ENCODE measurements around the gene EXOC3.
"Not testable (repeated sequence)": the region's sequence is repeated elsewhere in the genome, so short reads cannot be mapped to it uniquely, and the experiment has no call there.

Gene EXOC3

GRCh38 chr5:442335-443238, at the start of gene EXOC3:
TSS of gene EXOC3 (plus strand) at chr5:443176. CDS start at chr5:446206, 3,030 bp downstream.
- peak; percentile 80 for DNase-seq

DNA sequence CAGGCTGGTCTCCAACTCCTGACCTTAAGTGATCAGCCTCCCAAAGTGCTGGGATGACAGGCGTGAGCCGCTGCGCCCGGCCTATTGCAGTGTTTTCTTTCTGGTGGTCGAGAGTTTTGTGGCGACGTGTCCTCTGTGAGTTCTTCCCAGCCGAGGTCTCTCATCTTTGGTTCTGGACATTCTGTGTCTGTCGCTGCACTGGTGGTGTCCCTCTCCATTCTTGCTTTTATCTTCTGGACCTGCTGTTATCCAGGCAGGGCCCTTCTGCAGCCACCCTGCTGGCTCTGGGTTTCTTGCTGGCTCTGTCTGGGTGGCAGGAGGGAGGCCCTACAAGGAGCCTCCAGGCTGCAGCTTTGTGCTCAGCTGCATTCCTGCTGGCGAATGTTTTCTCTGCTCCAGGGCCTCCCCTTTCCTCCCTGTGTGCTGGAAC, 49.1 kb upstream of the EXOC3 start:
- DNase-seq: no peak

- DNase-seq: no peak
Measured at GRCh38 chr5:394671-395155, 48.3 kb upstream of the EXOC3 start.

DNA sequence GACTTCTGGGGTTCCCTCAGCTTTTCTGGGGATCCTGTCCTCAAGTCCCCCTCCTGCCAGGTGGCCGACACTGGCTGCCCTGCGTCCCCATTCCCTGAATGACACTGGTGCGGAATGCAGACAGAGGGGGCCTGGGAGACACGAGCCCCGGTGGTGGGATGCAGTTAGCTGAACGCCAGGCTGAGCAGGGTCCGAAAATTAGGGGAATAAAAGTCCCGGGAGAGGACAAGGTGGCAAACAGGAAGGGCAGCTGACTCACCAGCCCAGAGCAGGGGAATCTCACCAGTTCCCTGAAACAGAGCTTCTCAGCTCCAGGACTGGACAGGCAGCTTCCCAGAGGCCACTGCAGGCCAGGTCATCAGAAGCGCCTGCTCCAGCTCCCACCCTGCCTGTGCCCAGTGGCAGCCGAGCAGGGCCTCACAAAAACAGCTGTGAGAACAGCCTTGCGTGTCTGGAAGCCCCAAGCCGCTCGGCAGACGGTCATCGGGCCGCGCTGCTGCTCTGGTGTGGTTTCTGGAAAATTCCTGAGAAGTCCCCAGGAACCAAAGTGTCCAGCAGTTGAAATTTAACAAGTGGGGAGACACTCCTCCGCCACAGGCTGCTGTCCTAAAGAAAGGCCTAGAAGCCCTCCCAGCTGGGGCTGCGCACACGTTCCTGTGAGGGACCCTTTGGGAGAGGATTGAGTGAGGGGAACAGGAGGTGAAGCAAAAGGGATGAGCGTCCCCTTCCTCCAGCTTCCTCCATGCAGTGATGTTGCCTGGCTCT, 47.6 kb upstream of the EXOC3 start:
- DNase-seq: no peak

GRCh38 chr5:395921-396530, 47.0 kb upstream of the EXOC3 start:
- no peak for DNase-seq

DNA sequence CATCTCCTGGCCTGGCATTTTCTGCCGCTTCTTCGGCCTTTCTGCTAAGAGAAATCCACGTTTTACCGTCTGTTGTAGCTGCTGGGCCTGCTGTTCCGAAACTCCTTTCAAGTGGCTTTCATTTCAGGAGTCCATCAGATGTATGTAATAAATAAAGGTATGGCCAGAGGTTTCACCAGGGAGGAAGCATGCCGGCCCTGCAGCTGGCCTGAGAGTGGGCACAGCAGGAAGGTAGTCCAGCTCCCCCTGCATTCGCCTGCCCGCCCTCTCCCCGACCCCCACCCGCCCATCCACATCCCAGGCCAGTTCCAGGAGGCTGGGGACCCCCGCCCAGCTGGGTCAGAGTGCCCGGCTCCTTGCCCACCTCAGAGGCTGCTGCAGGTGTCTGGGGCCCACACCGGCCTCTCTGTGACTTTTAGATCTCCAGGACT, 46.4 kb upstream of the EXOC3 start:
- no peak for DNase-seq

- DNase-seq: not testable (repeated sequence)
Measured at GRCh38 chr5:398141-398474, 44.9 kb upstream of the EXOC3 start.

DNA sequence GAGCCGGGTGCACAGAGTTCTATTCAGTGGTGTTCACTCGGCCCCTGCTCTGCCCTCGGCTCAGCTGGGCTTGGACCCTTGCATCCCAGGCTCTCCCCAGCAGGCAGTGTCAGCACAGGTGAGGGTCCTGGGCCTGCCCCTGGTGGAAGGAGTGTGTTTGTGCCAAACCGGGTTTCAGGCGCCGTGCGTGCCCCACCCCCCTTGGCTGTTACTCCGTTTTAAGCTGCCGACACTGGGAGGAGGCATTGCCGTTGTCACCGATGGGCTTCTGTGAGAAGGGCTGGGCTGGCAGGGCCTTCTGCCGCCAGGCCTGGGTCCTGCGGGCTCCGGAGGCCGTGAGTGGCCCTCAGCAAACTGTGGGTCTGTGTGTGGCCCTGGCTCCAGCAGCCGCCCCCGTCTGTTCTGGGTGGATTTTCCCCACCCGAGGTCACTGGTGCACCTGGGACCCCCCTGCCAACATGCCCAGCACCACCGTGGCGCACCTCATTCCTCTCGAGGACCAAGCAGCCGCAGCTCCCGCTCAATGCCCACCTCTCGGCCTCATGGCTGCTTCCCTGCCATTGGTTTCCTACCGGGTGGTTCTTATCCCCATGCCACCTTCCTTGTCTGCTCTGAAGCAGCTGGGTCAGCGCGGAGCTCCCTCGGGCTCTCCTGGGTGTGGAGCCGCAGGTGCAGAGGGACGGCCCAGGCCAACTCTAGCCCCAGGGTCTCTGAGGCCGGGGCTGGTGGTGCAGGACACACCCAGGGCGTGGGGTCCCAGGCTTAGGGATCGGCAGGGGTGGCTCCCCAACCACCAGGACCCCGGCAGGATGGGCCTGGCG, 44.3 kb upstream of the EXOC3 start:
- no peak for DNase-seq

DNA sequence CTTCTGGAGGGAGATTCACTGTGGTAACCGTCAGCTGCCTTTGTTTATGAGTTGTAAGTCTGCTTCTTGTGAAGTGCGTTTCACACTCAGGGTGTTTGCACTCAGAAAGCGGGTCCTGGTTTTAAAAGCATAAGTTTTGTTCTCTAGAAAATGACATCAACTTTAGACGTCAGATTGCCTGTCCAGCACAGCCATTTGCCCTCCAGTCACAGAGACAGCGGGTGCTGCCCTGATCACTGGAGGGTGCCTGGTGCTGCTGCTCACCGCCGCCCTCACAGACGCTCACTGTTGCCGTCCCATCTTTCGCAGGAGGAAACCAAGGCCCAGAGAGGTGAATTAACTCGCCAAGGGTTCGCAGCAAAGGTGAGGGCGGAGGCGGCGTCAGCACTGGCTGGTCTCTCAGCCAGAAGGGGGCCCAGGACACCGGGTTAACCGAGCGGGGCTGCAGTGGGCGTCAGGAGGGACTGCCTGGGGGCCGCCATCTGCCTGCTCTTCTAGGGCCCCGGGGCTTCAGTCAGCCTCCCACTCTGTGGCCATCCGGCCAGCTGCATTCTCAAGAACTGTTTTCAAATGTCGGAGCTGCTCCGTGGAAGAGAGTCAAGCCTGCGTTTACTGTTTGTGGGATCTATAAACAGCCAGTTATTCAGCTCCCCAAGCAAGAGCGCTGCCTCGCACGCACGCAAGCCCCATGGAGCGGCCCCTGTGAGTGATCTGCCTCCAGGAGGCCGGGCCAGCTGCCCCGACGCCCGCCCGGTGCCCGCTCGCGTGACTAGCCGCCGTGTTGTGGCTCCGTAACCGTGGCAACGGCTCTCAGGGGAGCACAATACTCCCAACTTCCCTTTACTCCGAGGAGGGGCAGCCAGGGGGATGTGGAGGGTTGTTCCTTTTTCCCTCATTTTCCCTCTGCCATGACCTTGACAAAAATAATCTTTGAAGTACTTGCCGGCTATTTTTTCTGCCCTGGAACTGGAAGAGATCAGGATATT, 43.4 kb upstream of the EXOC3 start:
- DNase-seq: no peak

- DNase-seq: no peak
Measured at GRCh38 chr5:400282-401145, 42.5 kb upstream of the EXOC3 start.

DNA sequence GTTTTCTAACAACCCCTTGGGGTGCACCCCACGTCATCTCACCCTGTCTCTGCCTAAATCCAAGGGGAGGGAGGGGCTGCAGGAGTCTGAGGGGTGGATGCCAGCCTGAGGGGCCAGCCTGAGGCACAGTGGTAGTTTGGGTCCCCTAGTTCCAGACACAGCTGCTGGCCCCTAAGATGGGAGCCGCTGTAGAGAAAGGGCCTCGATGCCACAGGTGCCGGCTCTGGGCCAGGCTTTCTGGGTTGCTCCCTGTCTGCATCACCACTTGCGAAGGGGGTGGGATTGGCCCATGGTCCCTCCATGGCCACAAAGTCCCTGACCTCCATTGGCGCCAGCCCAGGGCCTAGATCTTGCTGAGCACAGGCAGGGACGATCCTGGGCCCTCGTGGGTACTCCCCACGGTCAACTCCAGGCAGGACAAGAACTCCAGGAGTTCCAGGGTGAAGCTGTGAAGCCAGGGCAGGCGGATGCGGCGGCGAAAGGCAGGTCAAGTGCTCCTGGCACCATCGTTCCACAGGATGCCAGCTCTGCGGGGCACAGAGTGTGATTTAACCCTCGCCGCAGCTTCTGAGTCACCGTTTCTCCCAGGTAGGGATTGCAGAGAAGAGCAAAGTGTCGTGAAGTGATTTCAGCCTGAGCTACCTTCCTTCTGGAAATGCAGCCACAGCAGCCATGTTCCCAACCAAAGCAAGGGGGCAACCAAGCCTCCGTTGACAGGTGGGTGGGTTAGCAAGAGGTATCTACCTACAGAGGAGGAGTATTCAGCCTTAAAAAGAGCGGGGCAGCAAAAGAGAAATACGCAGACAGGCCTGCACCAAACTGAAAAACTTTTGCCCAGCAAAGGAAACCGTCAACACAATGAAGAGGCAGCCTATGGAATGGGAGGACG, 41.6 kb upstream of the EXOC3 start:
- no peak for DNase-seq

DNA sequence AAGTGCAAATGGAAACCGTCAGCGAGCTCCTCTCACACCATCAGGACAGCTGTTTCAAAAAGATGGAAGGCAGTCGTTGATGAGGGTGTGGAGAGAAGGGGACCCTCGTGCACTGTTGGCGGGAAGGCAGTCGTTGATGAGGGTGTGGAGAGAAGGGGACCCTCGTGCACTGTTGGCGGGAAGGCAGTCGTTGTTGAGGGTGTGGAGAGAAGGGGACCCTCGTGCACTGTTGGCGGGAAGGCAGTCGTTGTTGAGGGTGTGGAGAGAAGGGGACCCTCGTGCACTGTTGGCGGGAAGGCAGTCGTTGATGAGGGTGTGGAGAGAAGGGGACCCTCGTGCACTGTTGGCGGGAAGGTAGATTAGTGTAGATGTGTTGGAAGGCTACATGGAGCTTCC, 40.8 kb upstream of the EXOC3 start:
- not testable (repeated sequence) for DNase-seq

GRCh38 chr5:402615-403359, 40.2 kb upstream of the EXOC3 start:
- no peak for DNase-seq

GRCh38 chr5:403995-404394, 39.0 kb upstream of the EXOC3 start:
- no peak for DNase-seq

DNA sequence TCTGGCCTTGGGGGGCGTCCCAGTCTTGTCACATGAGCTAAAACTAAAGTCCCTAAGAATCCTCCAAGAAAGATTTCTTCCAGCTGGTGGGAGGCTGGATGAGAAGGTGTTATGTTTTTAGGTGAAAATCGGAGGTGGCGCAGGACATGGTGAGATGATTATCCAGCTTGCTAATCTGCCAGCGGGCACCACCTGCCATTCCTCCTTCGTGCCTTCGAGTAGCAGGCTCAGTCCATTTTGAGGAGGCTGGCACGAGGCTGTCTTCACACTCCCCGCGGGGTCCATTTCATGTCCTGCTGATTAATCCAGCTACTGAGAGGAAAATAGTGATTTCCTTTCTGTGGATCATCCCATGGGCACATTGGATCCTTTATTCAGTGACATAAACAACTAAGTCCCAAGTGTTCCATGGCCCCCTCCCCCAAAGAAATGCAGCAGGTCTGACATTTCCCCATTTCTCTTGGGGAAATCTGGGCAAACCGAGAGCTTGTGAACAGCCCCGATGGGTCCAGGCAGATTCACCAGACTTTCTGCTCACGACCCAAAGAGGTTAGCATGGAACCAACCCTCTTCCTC, 38.2 kb upstream of the EXOC3 start:
- DNase-seq: no peak

DNA sequence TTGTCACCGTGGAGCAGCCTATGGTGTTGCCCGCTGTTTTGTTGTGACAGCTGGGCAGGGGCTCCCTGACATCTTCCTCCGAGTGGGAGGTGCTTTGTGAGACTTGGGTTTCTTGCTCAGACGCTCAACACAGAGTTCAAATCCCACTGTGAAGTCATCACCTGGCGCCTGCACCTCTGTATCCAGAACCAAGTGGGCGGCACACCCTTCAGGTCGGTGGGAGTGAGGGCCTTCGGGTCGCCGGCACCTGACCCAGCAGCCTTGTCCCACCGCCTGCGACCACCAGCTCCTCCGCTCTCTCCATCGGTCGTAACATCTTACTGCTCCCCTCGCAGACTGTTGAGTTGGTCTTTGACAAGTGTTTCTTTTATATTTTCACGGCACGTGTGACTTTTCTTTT, 37.6 kb upstream of the EXOC3 start:
- DNase-seq: no peak

DNA sequence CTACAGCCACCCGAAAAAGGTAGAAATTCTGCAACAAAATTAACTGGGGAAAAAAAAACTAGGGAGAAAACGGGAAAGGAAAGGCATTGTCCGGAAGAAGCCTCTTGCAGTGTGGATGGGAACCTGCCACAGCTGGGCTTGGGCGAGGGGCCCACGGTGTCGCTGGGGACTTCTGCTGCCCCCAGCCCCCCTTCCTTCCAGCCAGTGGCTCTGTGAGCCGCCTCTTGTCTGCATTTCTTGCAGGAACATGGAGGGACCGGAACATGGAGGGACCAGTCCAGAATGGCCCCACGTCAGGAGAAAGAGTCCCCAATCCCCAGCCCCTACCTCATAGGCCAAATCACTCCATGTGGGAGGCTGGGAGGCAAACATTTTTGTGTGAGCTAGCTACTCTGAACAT, 36.9 kb upstream of the EXOC3 start:
- DNase-seq: no peak

GRCh38 chr5:407051-407450, 35.9 kb upstream of the EXOC3 start:
- no peak for DNase-seq

Data from activated T-cell treated with anti-CD3 and anti-CD28 coated beads, Interleukin-2, amount 50 U/mL, for 1 hour (primary cell).